ENCODE measurements around the gene BAHD1.

GRCh38 chr15:40483919-40484318 is 43.2 kb downstream of the BAHD1 start:
- TF ChIP-seq EP300 (IDR thresholded peaks at IDR 0.05) (no peak), CTCF (IDR thresholded peaks at IDR 0.05) (no peak)

Measured in ovary (tissue), 3 donors.